Measurements from ENCODE around the gene USP19.

Gene USP19

GRCh38 chr3:49100046-49100615, 20.5 kb downstream of the USP19 start:
- DNase-seq: no peak

- DNase-seq: no peak
Measured at GRCh38 chr3:49098910-49099630, 21.6 kb downstream of the USP19 start.

DNA sequence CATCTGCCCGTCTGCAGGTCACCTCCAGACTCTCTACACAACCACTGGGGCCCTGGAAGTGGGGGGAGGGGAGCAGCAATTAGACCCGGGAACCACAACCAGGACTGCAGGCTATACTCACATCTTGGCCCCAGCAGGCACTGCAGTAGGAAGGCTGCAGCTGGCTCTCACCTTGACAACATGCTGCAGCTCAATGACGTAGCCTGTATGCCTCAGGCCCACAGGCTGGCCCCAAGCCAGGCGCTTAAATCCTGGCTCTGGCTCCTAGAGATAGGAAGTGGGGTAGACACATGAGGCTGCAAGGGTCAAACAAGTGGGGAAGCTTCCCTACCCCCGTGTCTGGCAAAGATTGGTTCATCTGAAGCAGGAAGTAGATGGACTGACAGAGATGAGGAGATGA, 22.2 kb downstream of the USP19 start:
- DNase-seq: no peak

- peak; percentile 99 for DNase-seq
Measured at GRCh38 chr3:49093853-49094767, 26.5 kb downstream of the USP19 start, which contains the start of gene QRICH1. Gene QRICH1, minus strand, starts transcription at chr3:49094071. Its CDS starts 17,054 bp downstream, at chr3:49077017.

GRCh38 chr3:49092938-49093852, 27.4 kb downstream of the USP19 start:
- peak; percentile 90 for DNase-seq

- DNase-seq: no peak
Measured at GRCh38 chr3:49081429-49081828, 39.2 kb downstream of the USP19 start.

GRCh38 chr3:49079270-49079669, 41.4 kb downstream of the USP19 start:
- no peak for DNase-seq

- no peak for DNase-seq
Measured at GRCh38 chr3:49076646-49077045, 44.0 kb downstream of the USP19 start.

- no peak for DNase-seq
Measured at GRCh38 chr3:49076116-49076515, 44.5 kb downstream of the USP19 start.
